ENCODE data around the gene BANF2.

The BANF2 gene

GRCh38 chr20:17735959-17736621, 36.3 kb downstream of the BANF2 start:
- Histone ChIP-seq H3K9me2 (replicated peaks; ENCODE audit: control insufficient read depth, low read length) (no peaks in the 10 kb centered on the region), H3F3A (ENCODE audit: control insufficient read depth, insufficient read depth) (no peaks in the 10 kb centered on the region), H3K9me3 (ENCODE audit: control insufficient read depth, insufficient read depth, low read length) (peaks cover 6% of the 10 kb centered on the region), H3K79me2 (ENCODE audit: control insufficient read depth, low read length) (no peaks in the 10 kb centered on the region), H3K27ac (ENCODE audit: low read depth, low read length) (no peak overlapping the region), H3K27me3 (ENCODE audit: control insufficient read depth, low read length) (peaks cover 7% of the 10 kb centered on the region; the same call in 1 of the 2 replicates), H3K4me2 (ENCODE audit: low read length) (no peak overlapping the region), H3K4me3 (ENCODE audit: low read length) (no peak overlapping the region), H3K36me3 (ENCODE audit: control insufficient read depth, low read length) (no peaks in the 10 kb centered on the region), H3K4me1 (ENCODE audit: control insufficient read depth, low read length) (no peaks in the 10 kb centered on the region), H4K20me1 (ENCODE audit: control insufficient read depth, insufficient read depth, low read depth, low read length) (no peaks in the 10 kb centered on the region)
- TF ChIP-seq CTCF (IDR thresholded peaks at IDR 0.05; ENCODE audit: low read depth, low read length, poor library complexity, severe bottlenecking): no peak
- TF ChIP-seq EZH2phosphoT487 (IDR thresholded peaks at IDR 0.05; ENCODE audit: borderline replicate concordance, low read length): no peak

GRCh38 chr20:17738154-17738553, 38.4 kb downstream of the BANF2 start:
- no peaks in the 10 kb centered on the region for H4K20me1 ChIP-seq (ENCODE audit: control insufficient read depth, insufficient read depth, low read depth, low read length)
- TF ChIP-seq CTCF (IDR thresholded peaks at IDR 0.05; ENCODE audit: low read depth, low read length, poor library complexity, severe bottlenecking) (no peak), EZH2phosphoT487 (IDR thresholded peaks at IDR 0.05; ENCODE audit: borderline replicate concordance, low read length) (no peak)
- H3F3A ChIP-seq (ENCODE audit: control insufficient read depth, insufficient read depth): no peaks in the 10 kb centered on the region

GRCh38 chr20:17741220-17741619, 41.5 kb downstream of the BANF2 start:
- H3K4me3 ChIP-seq (ENCODE audit: low read length): no peak overlapping the region
- H3F3A ChIP-seq (ENCODE audit: control insufficient read depth, insufficient read depth): no peaks in the 10 kb centered on the region
- H3K4me1 ChIP-seq (ENCODE audit: control insufficient read depth, low read length): no peaks in the 10 kb centered on the region
- H3K4me2 ChIP-seq (ENCODE audit: low read length): no peak overlapping the region
- H3K79me2 ChIP-seq (ENCODE audit: control insufficient read depth, low read length): no peaks in the 10 kb centered on the region
- H4K20me1 ChIP-seq (ENCODE audit: control insufficient read depth, insufficient read depth, low read depth, low read length): no peaks in the 10 kb centered on the region
- TF ChIP-seq EZH2phosphoT487 (IDR thresholded peaks at IDR 0.05; ENCODE audit: borderline replicate concordance, low read length): no peak
- no peak for TF ChIP-seq CTCF (IDR thresholded peaks at IDR 0.05; ENCODE audit: low read depth, low read length, poor library complexity, severe bottlenecking)
- H3K36me3 ChIP-seq (ENCODE audit: control insufficient read depth, low read length): no peaks in the 10 kb centered on the region
- no peaks in the 10 kb centered on the region for H3K9me2 ChIP-seq (replicated peaks; ENCODE audit: control insufficient read depth, low read length)
- H3K9me3 ChIP-seq (ENCODE audit: control insufficient read depth, insufficient read depth, low read length): peaks cover 4% of the 10 kb centered on the region
- H3K27me3 ChIP-seq (ENCODE audit: control insufficient read depth, low read length): peaks cover 7% of the 10 kb centered on the region
- no peak overlapping the region for H3K27ac ChIP-seq (ENCODE audit: low read depth, low read length)

More at GRCh38 chr20:17738154-17738553, 38.4 kb downstream of the BANF2 start:
- no peak overlapping the region for H3K27ac ChIP-seq (ENCODE audit: low read depth, low read length)
- H3K79me2 ChIP-seq (ENCODE audit: control insufficient read depth, low read length): no peaks in the 10 kb centered on the region
- no peaks in the 10 kb centered on the region for H3K4me1 ChIP-seq (ENCODE audit: control insufficient read depth, low read length)
- H3K27me3 ChIP-seq (ENCODE audit: control insufficient read depth, low read length): peaks cover 7% of the 10 kb centered on the region; the same call in 1 of the 2 replicates
- H3K4me2 ChIP-seq (ENCODE audit: low read length): no peak overlapping the region
- no peak overlapping the region for H3K4me3 ChIP-seq (ENCODE audit: low read length)
- no peaks in the 10 kb centered on the region for H3K9me2 ChIP-seq (replicated peaks; ENCODE audit: control insufficient read depth, low read length)
- H3K36me3 ChIP-seq (ENCODE audit: control insufficient read depth, low read length): no peaks in the 10 kb centered on the region
- peaks cover 6% of the 10 kb centered on the region for H3K9me3 ChIP-seq (ENCODE audit: control insufficient read depth, insufficient read depth, low read length)
